RWPE1 (cell line): ENCODE results near the gene SUN5.
"Not testable (repeated sequence)": the region's sequence is repeated elsewhere in the genome, so short reads cannot be mapped to it uniquely, and the experiment has no call there.

ENCODE experiments used
- CTCF ChIA-PET: fragments of 350-600 bp; sonication (Branson Sonifier 250); formaldehyde crosslinking; extraction: SDS; loops from one replicate; lab custom pipeline; 2021; lab: Yijun Ruan, JAX
- POLR2A ChIA-PET: fragments of 400-600 bp; formaldehyde crosslinking; extraction: SDS; loops from one replicate; lab custom pipeline; 2020; ENCODE audit warnings: antibody characterized with exemption; ENCODE audit not compliant: low non-redundant PET; lab: Yijun Ruan, JAX
- DNase-seq: peaks from one replicate; pipeline ENCODE4 v3.0.0; 2012; ENCODE audit warnings: low spot score
- H3K27ac ChIP-seq: fragments of 450-650 bp; 2 replicates; pipeline ENCODE4 v1.5.1; 2017
- TF ChIP-seq, protein P1 (sequence below): fragments of 450-650 bp; conservative IDR thresholded peaks from 2 replicates; pipeline ENCODE4 v1.5.1; 2017; ENCODE audit warnings: low read depth, mild to moderate bottlenecking

The SUN5 gene

DNA sequence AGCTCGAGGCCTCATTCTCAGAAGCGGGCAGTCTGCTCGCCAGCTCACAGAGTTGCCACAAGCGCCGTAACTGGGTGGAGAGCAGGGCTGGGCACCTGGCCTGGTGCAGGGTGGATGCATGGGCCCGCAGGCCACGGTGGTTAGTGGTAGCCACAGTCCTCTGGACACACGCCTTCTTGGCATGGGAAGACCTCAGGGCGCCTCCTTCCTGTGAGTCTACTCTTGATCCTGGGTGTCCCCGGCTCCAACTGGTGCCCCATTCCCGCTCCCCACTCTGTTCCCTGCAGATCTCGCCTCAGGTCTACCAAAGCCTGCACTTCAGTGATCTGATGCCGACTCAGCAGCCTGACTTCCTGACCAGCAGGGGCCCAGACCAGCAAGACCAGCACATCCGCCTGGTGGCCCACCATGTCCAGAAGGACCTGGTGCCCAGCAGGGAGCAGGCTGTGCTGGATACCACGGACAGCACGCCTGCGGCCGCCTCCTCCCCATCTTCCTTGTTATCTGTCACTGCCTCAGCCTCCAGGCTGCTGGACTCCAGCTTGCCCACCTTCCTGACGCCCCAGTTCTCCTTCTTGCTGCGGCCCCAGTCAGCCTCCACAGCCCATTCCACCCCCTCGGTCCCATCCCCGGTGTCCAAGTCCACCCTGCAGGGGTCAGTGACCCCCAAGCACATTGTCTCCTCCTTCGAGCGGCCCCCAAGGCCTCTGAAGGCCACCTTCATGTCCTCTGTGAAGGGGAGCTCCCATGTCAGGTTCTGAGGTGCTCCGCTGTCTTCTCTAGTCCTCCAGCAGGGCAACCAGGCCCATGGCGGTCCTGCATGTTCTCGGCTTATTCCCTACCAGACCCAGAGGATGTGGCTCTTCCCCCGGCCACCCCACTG, 43.1 kb downstream of the SUN5 start:
- H3K27ac ChIP-seq = no peak overlapping the region
- CTCF ChIA-PET = interaction anchor here (0.7 to 0.8 kb wide), 2 partner anchors 25 to 26 kb away, joined by 3 read pairs; no protein-coding TSS in a partner anchor
- TF ChIP-seq, protein P1, sequence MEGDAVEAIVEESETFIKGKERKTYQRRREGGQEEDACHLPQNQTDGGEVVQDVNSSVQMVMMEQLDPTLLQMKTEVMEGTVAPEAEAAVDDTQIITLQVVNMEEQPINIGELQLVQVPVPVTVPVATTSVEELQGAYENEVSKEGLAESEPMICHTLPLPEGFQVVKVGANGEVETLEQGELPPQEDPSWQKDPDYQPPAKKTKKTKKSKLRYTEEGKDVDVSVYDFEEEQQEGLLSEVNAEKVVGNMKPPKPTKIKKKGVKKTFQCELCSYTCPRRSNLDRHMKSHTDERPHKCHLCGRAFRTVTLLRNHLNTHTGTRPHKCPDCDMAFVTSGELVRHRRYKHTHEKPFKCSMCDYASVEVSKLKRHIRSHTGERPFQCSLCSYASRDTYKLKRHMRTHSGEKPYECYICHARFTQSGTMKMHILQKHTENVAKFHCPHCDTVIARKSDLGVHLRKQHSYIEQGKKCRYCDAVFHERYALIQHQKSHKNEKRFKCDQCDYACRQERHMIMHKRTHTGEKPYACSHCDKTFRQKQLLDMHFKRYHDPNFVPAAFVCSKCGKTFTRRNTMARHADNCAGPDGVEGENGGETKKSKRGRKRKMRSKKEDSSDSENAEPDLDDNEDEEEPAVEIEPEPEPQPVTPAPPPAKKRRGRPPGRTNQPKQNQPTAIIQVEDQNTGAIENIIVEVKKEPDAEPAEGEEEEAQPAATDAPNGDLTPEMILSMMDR = no peak
- DNase-seq = no peak
- POLR2A ChIA-PET = no interaction called here

DNA sequence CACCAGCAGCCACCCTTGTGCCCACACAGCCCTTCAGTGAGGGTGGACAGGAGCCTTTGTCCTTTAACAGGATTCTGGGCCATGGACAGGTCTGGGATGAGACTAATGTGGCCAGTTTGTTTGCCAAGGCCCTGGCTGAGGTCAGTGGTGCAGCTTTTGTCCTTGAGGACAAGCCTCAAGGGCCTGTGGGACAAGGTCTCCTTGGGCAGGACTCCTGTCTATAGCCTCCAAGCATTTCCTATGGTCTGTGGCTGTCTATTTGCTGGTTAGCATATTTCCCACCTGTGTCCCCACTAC, 44.1 kb downstream of the SUN5 start:
- ChIA-PET CTCF (interaction anchor here (0.5 kb wide), 1 partner anchor 203 kb away, joined by 3 read pairs; no protein-coding TSS in a partner anchor), POLR2A (no interaction called here)
- H3K27ac ChIP-seq = no peak overlapping the region
- DNase-seq = no peak
- TF ChIP-seq, protein P1 = no peak

DNA sequence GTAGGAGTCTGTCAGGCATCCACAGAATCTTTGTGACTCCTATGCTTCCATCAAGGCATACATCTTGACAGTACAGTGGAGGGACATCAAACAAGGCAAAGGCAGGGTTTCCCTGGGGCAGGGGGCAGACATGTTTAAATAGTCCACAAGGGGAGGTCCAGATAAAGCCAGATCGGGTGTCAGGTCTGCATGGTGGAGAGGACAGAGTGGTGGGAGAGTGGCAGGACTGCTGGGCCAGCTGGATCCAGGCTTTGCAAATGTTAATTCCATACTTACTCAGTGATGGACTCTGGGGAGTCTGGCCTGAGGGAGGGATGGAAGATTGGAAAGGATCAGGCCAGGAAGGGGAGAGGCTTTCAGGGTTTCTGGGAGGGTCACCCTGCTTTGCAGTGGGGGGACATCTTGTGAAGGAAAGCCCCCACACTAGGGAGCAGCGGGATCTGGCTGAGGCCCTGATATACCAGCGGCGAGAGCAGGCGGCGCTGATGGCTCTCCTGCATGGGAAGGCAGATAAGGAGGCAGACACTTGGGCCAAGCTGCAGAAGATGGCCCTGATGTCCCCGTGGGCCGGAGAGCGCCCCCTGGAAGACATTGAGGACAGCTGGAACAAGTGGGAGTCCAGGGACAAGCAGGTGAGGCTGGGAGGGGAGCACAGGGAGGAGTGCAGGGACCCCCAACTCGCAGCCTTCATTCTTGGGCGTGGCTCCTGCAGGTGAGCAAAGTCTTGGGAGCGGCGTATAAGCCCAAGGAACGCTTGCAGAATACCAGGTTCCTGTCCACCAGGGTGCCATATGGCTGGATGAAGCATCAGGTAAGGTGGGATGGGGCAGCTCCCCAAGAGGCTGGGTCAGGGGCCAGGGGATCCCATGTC, 44.6 kb downstream of the SUN5 start:
- ChIA-PET POLR2A (no interaction called here), CTCF (interaction anchor here (0.5 to 0.6 kb wide), 2 partner anchors 204 to 1123 kb away, joined by 3 read pairs; no protein-coding TSS in a partner anchor)
- TF ChIP-seq, protein P1 = no peak
- DNase-seq = no peak
- no peak overlapping the region for H3K27ac ChIP-seq

DNA sequence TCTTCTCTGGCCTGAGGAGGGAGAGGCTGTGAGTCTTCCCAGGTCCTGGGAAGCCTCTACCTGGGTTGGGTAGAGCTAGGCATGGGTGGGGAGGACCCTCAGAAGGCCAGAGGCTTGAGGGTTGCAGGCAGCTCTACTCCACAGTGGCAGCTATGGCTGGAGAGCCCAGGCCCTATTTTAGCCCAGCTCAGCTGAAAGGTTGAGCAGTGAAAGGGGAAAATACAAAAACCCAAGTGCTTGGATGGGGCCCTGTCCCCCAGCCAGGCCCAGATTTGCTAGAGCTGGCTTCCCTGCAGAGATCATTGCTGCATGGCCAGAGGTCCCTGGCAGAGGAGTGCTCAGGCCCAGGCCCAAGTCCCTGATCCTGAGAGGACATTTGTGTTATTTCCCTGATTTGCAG, 45.7 kb downstream of the SUN5 start:
- no peak for DNase-seq
- ChIA-PET POLR2A (no interaction called here), CTCF (interaction anchor here (1.1 to 1.5 kb wide), 2 partner anchors 13 to 169 kb away, joined by 4 to 6 read pairs; no protein-coding TSS in a partner anchor)
- TF ChIP-seq, protein P1 = no peak
- no peak overlapping the region for H3K27ac ChIP-seq

DNA sequence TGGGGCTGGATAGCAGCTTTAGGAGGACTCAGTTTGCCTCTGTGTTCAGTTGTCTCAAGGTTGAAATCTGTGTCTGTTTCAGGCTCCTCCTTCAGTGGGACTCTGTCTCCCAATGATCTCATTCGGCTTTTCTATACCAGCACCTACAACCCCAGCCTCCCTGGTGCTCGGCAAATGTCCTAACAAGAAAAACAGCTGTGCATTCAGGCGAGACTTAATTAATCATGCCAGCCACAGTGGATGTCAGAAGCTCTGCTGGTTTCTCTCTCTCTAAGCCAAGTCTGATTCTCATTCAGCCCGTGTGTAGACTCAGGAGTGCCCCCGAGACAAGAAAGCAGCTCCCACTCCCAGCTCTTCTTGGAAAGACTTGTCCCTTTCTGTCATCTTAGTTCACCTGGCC, 46.8 kb downstream of the SUN5 start:
- TF ChIP-seq, protein P1 = no peak
- H3K27ac ChIP-seq = no peak overlapping the region
- ChIA-PET CTCF (interaction anchor here (1.0 to 1.5 kb wide), 3 partner anchors 12 to 167 kb away, joined by 4 to 6 read pairs (median 4); no protein-coding TSS in a partner anchor), POLR2A (no interaction called here)
- DNase-seq = no peak

DNA sequence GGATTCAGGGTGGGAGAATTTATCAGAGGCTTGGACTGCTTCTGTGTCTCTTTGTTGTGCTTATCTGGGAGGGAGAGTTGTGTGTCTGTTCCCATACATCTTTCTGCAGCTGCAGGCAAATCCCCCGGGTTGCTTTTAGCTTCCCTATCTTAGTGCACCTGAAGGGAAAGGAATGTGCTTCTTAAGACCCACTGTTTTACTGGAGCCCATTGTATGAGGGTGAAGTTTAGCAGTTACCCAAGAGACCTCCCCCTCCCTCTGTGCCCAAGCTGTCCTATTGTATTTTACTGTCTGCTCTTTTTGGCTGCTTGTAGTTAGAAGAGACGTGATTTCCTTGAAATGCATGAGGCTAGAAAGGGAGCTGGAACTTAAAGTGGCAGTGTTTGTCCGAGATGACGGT, 53.7 kb downstream of the SUN5 start:
- H3K27ac ChIP-seq, DNase-seq: not testable (repeated sequence)
- ChIA-PET POLR2A (interaction anchor here (0.7 kb wide), 1 partner anchor 1250 kb away, joined by 3 read pairs; no protein-coding TSS in a partner anchor), CTCF (interaction anchor here (1.0 to 1.4 kb wide), 2 partner anchors 154 to 161 kb away, joined by 3 to 4 read pairs; no protein-coding TSS in a partner anchor)
